Upper lobe of left lung (tissue), 4 donors: ENCODE data around the gene GALNT14.

Experiments used
- EP300 ChIP-seq, 4 donors: sonication (generic); formaldehyde crosslinking; IDR thresholded peaks; one replicate each; pipeline ENCODE4 v1.5.1; 2017; ENCODE audit warnings: antibody characterized with exemption in 4 of 4, control low read depth in 2 of 4
- POLR2A ChIP-seq, 4 donors: fragments of 450-650 bp; IDR thresholded peaks; one replicate each; pipeline ENCODE4 v1.5.1; 2016 to 2017; ENCODE audit warnings: antibody characterized with exemption in 4 of 4, mild to moderate bottlenecking in 2 of 4
- POLR2AphosphoS5 ChIP-seq, 2 donors: sonication (generic); formaldehyde crosslinking; IDR thresholded peaks; one replicate each; pipeline ENCODE4 v1.5.1; 2017; ENCODE audit warnings: antibody characterized with exemption in 2 of 2
- TF ChIP-seq, protein P1 (sequence below), 6 experiments: fragments of 450-650 bp in 4 of 6; fragments of 200-600 bp in 2 of 6; sonication (generic) in 2 of 6; IDR thresholded peaks; one replicate each; pipeline ENCODE4 v1.5.1; 2016 to 2019; ENCODE audit warnings: antibody characterized with exemption in 6 of 6

DNA sequence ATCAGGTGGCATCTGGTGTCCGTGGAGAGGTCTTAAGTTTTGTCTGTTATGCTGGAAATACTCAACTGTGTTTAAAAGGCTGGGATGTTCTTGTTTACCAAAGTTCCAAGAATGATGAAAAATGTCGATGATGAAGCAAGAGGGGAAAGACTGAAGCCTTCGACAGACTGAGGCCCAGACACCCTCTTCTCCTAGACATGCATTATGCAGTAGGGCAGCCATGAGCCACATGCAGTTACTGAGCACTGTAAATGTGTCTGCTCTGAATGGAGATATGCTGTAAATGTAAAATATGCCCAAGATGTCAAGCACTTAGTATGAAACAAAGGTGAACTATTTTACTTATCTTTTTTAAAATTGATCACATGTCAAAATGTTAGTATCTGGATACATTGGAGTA is 163.1 kb downstream of the GALNT14 start:
- TF ChIP-seq, protein P1, sequence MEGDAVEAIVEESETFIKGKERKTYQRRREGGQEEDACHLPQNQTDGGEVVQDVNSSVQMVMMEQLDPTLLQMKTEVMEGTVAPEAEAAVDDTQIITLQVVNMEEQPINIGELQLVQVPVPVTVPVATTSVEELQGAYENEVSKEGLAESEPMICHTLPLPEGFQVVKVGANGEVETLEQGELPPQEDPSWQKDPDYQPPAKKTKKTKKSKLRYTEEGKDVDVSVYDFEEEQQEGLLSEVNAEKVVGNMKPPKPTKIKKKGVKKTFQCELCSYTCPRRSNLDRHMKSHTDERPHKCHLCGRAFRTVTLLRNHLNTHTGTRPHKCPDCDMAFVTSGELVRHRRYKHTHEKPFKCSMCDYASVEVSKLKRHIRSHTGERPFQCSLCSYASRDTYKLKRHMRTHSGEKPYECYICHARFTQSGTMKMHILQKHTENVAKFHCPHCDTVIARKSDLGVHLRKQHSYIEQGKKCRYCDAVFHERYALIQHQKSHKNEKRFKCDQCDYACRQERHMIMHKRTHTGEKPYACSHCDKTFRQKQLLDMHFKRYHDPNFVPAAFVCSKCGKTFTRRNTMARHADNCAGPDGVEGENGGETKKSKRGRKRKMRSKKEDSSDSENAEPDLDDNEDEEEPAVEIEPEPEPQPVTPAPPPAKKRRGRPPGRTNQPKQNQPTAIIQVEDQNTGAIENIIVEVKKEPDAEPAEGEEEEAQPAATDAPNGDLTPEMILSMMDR (IDR thresholded peaks at IDR 0.05), result no peak
- no peak for TF ChIP-seq EP300 (IDR thresholded peaks at IDR 0.05)
- no peak for TF ChIP-seq POLR2A (IDR thresholded peaks at IDR 0.05)
- TF ChIP-seq POLR2AphosphoS5 (IDR thresholded peaks at IDR 0.05), result no peak
